ENCODE results near the gene FBF1. TPM values are rescaled to one million over a fixed set of nuclear protein-coding genes. Genes with fewer than 3 reads are reported as not detected.
A peak's percentile ranks its signal among the peaks of the same experiment; 100 is the strongest.

The FBF1 gene
- polyA plus RNA-seq, 1 donor (not counting 4 experiments of a cell fraction or from before 2014, with no cell fraction given), result 4.3 TPM

DNA sequence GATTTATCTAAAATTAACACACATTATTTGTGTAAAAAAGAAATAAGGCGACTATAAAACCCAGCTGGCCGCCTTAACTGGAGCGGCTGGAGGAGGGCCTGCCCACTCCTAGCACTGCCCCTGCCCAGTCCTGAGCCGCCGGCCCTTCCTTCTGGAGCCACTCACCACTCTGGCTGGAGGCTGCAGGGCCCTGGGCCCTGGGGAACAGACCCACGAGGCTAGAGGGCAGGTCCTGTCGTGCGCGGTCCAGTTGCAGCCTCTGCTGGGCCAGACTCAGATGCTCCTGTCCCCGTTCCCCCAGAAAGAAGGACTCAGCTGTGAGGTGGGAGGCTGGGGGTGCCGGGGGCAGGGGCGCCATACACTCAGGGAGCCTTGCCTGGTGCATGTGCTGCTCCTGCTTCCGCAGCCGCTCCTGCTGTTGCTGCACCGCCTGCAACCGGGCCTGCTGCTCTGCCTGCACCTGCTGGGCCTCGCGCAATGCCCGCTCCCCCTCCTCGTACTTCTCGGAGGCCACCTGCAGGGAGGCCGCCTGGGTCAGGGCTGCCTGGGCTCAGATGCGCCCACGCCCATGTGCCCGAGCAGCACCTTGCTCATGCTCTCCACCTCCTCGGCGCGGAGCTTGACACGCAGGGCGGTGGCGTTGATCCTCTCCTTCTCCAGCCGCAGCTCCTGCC, 27.2 kb downstream of the FBF1 start:
- Histone ChIP-seq H3K9me3 (ENCODE audit: control insufficient read depth, low read depth, low read length) (no peaks in the 10 kb centered on the region), H3K4me1 (ENCODE audit: control insufficient read depth, extremely low read depth, insufficient read depth, low read length) (peaks cover 22% of the 10 kb centered on the region), H4K20me1 (ENCODE audit: control insufficient read depth, extremely low read depth, insufficient read depth, low read length) (no peaks in the 10 kb centered on the region), H3K4me2 (ENCODE audit: control insufficient read depth, extremely low read depth, insufficient read depth, low read depth, low read length) (no peak overlapping the region), H3K27ac (ENCODE audit: control insufficient read depth, insufficient read depth, low read length) (no peak overlapping the region), H3K27me3 (ENCODE audit: control insufficient read depth, extremely low read depth, insufficient read depth, low read length) (no peaks in the 10 kb centered on the region), H3K36me3 (ENCODE audit: control insufficient read depth in 2 of 2, extremely low read depth in 1 of 2, insufficient read depth in 2 of 2, low read length in 2 of 2) (peaks cover 0 to 9% of the 10 kb centered on the region in 2 experiments), H2AFZ (ENCODE audit: control insufficient read depth, low read length) (no peak overlapping the region), H3K9me1 (ENCODE audit: control insufficient read depth, extremely low read depth, insufficient read depth, low read length) (peaks cover 2% of the 10 kb centered on the region), H3K9ac (ENCODE audit: control insufficient read depth, extremely low read depth, insufficient read depth, low read length) (no peak overlapping the region), H3K4me3 (ENCODE audit: control insufficient read depth in 2 of 3, extremely low read depth in 1 of 3, insufficient read depth in 2 of 3, low read depth in 1 of 3, low read length in 3 of 3) (no peak overlapping the region), H3K79me2 (ENCODE audit: control insufficient read depth, insufficient read depth, low read length) (no peaks in the 10 kb centered on the region)
- DNase-seq (ENCODE audit: low read depth, low spot score), result no peak
- dilution Hi-C loops (cut with MboI; ENCODE audit: extremely low pct_ligation_motif_present, low sequenced_read_pairs), result no loop called here
- FAIRE-seq, result no peak
- TF ChIP-seq CTCF (optimal IDR thresholded peaks at IDR 0.05 in 1 of 3, IDR thresholded peaks at IDR 0.05 in 1 of 3, conservative IDR thresholded peaks at IDR 0.05 in 1 of 3; ENCODE audit: extremely low read depth in 1 of 3, insufficient read depth in 2 of 3, low read length in 3 of 3), result no peak
- TF ChIP-seq EZH2 (IDR thresholded peaks at IDR 0.05; ENCODE audit: low read length), result no peak

DNA sequence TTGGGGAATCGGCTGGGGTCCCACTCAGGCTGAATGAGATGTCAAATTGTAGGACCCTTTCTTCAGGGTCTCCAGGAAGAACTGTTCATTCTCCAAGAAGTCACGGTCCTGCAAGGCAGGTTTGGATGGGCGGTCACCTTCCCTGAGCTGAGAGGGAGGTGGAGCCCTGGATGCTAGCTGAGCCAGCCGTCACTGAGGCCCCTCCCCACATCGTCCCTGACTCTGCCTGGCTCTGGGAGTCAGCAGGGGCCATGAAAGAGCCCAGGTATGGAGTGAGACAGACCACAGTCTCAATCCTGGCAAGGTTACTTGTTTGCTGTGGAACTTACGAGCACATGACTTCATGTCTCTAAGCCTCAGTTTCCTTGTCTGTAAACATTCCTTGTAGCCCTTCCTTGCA, 30.1 kb downstream of the FBF1 start:
- Histone ChIP-seq H4K20me1 (ENCODE audit: control insufficient read depth, extremely low read depth, insufficient read depth, low read length) (no peaks in the 10 kb centered on the region), H3K9ac (ENCODE audit: control insufficient read depth, extremely low read depth, insufficient read depth, low read length) (no peak overlapping the region), H3K79me2 (ENCODE audit: control insufficient read depth, insufficient read depth, low read length) (no peaks in the 10 kb centered on the region), H2AFZ (ENCODE audit: control insufficient read depth, low read length) (no peak overlapping the region), H3K9me1 (ENCODE audit: control insufficient read depth, extremely low read depth, insufficient read depth, low read length) (peaks cover 2% of the 10 kb centered on the region), H3K4me2 (ENCODE audit: control insufficient read depth, extremely low read depth, insufficient read depth, low read depth, low read length) (peak overlapping the region; percentile 65), H3K4me3 (ENCODE audit: control insufficient read depth in 2 of 3, extremely low read depth in 1 of 3, insufficient read depth in 2 of 3, low read depth in 1 of 3, low read length in 3 of 3) (no peak overlapping the region), H3K9me3 (ENCODE audit: control insufficient read depth, low read depth, low read length) (no peaks in the 10 kb centered on the region), H3K27me3 (ENCODE audit: control insufficient read depth, extremely low read depth, insufficient read depth, low read length) (no peaks in the 10 kb centered on the region), H3K27ac (ENCODE audit: control insufficient read depth, insufficient read depth, low read length) (no peak overlapping the region), H3K4me1 (ENCODE audit: control insufficient read depth, extremely low read depth, insufficient read depth, low read length) (peaks cover 29% of the 10 kb centered on the region), H3K36me3 (ENCODE audit: control insufficient read depth in 2 of 2, extremely low read depth in 1 of 2, insufficient read depth in 2 of 2, low read length in 2 of 2) (peaks cover 0 to 9% of the 10 kb centered on the region in 2 experiments)
- FAIRE-seq (no peak), DNase-seq (ENCODE audit: low read depth, low spot score) (no peak)
- dilution Hi-C loops (cut with MboI; ENCODE audit: extremely low pct_ligation_motif_present, low sequenced_read_pairs), result no loop called here
- TF ChIP-seq CTCF (optimal IDR thresholded peaks at IDR 0.05 in 1 of 3, IDR thresholded peaks at IDR 0.05 in 1 of 3, conservative IDR thresholded peaks at IDR 0.05 in 1 of 3; ENCODE audit: extremely low read depth in 1 of 3, insufficient read depth in 2 of 3, low read length in 3 of 3) (no peak), EZH2 (IDR thresholded peaks at IDR 0.05; ENCODE audit: low read length) (no peak)

All from keratinocyte (primary cell).